PC-9 (cell line): ENCODE results near the gene EMD.
"Not testable (repeated sequence)": the region's sequence is repeated elsewhere in the genome, so short reads cannot be mapped to it uniquely, and the experiment has no call there.

ENCODE experiments used
- EZH2 ChIP-seq: fragments of 200-600 bp; sonication (generic); IDR thresholded peaks from 2 replicates; pipeline ENCODE4 v1.8.0; 2017; ENCODE audit warnings: antibody characterized with exemption, low read depth
- TF ChIP-seq, protein P1 (sequence below): fragments of 200-600 bp; sonication (generic); conservative IDR thresholded peaks from 2 replicates; pipeline ENCODE4 v1.6.1; 2017; ENCODE audit warnings: mixed run types, antibody characterized with exemption, mild to moderate bottlenecking, moderate library complexity

DNA sequence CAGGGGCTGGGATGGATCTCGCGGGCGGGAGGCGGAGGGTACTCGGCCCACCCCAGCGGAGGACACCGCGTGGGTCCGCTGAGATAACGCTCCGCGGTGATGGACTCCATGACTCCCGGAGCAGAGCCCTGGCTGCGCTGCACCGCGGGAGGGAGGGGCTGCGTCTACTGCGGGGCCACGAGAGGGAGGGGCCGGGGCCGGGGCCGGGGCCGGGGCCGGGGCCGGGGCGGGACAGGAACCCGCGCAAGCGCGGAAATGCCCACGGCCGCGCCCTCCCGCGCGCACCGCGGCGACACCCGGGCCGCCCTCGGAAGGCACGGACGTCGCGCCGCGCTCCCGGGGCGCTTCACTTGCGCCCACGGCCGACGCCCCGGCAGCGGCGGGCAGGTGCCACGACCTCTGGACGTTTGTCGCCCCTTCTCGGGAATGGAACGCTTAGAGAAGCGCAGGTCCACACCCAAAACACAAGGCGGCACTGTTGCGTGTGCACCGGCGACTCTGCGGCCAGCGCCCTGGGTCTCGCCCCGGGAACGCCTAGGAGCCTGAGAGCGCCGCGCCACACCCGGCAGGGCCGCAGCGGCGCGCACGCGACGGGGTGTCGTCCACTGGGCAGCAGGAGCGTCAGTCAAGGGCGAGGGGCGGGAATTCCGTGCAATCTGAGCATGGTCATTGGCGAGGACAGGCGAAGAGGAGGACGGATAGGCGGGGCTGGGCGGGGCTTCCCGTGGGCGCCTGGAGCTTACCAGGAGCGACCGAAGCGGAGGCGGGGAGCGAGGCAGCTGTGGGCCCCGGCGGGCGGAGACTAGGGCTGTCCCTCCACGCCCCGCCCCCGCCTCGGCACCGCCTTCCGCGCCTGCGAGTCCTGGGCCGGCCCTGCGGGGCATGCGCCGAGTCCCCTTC lies 37.4 kb upstream of the EMD start:
- TF ChIP-seq, protein P1, sequence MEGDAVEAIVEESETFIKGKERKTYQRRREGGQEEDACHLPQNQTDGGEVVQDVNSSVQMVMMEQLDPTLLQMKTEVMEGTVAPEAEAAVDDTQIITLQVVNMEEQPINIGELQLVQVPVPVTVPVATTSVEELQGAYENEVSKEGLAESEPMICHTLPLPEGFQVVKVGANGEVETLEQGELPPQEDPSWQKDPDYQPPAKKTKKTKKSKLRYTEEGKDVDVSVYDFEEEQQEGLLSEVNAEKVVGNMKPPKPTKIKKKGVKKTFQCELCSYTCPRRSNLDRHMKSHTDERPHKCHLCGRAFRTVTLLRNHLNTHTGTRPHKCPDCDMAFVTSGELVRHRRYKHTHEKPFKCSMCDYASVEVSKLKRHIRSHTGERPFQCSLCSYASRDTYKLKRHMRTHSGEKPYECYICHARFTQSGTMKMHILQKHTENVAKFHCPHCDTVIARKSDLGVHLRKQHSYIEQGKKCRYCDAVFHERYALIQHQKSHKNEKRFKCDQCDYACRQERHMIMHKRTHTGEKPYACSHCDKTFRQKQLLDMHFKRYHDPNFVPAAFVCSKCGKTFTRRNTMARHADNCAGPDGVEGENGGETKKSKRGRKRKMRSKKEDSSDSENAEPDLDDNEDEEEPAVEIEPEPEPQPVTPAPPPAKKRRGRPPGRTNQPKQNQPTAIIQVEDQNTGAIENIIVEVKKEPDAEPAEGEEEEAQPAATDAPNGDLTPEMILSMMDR, result not testable (repeated sequence)
- not testable (repeated sequence) for TF ChIP-seq EZH2
